GM12878 (cell line): Measurements from ENCODE around the gene DYNLT5. TPM values are rescaled to one million over a fixed set of nuclear protein-coding genes. Genes with fewer than 3 reads are reported as not detected.

Source experiments
- ATAC-seq: fragments of 200-7000 bp; cut with Tn5 transposase; 3 replicates; pipeline ENCODE4 v1.9.1; 2020; ENCODE audit warnings: mild to moderate bottlenecking, moderate library complexity
- BruUV-seq: library from RNA; stranded (reverse); fragments of 400-500 nt; replicated peaks from 2 replicates; lab custom pipeline; 2021; lab: Mats Ljungman, UMichigan
- CTCF ChIA-PET: fragments of 300-600 bp; sonication (Branson Sonifier 250); formaldehyde crosslinking; extraction: SDS; loops from one replicate; lab custom pipeline; 2021; ENCODE audit warnings: inconsistent platforms; lab: Yijun Ruan, JAX
- POLR2A ChIA-PET: fragments of 350-600 bp; formaldehyde crosslinking; extraction: SDS; loops from one replicate; lab custom pipeline; 2021; ENCODE audit warnings: inconsistent platforms; lab: Charles Lee
- RAD21 ChIA-PET: fragments of 300-600 bp; sonication (Branson Sonifier 250); formaldehyde crosslinking; loops from one replicate; lab custom pipeline; 2023; ENCODE audit warnings: antibody characterized with exemption; ENCODE audit not compliant: unreplicated experiment; lab: Charles Lee
- SMC1A ChIA-PET: fragments of 300-600 bp; sonication (Branson Sonifier 250); formaldehyde crosslinking; loops from one replicate; lab custom pipeline; 2023; ENCODE audit not compliant: unreplicated experiment, uncharacterized antibody; lab: Charles Lee
- DNase-seq: peaks from one replicate; pipeline ENCODE4 v3.0.0-alpha.2; 2011; ENCODE audit warnings: low read depth, low spot score
- FAIRE-seq: peaks from 3 replicates; lab custom pipeline; 2011; peaks lifted over from hg19 to GRCh38; lab: Jason Lieb, UNC
- H2AFZ ChIP-seq: 2 replicates; pipeline ENCODE4 v1.6.0; 2011; ENCODE audit warnings: low read depth, low read length, control low read depth; ENCODE audit not compliant: control insufficient read depth
- H3K27ac ChIP-seq: 2 replicates; pipeline ENCODE4 v1.5.1; 2011; ENCODE audit warnings: control low read depth; ENCODE audit not compliant: control insufficient read depth, insufficient read depth
- H3K27me3 ChIP-seq, 2 experiments: replicated peaks in 1 of 2; 2 replicates each; pipeline versions ENCODE4 v1.6.0 to v1.6.1; 2011; ENCODE audit warnings: low read length in 1 of 2; ENCODE audit not compliant: control insufficient read depth in 2 of 2, insufficient read depth in 2 of 2
- H3K36me3 ChIP-seq, 2 experiments: 2 replicates each; pipeline ENCODE4 v1.5.1; 2011; ENCODE audit warnings: low read length in 1 of 2; ENCODE audit not compliant: control insufficient read depth in 2 of 2, insufficient read depth in 2 of 2
- H3K4me1 ChIP-seq: 2 replicates; pipeline ENCODE4 v1.6.1; 2011; ENCODE audit warnings: mild to moderate bottlenecking, low read length, moderate library complexity, mixed read lengths; ENCODE audit not compliant: control insufficient read depth, insufficient read depth
- H3K4me2 ChIP-seq: 2 replicates; pipeline ENCODE4 v1.6.0; 2011; ENCODE audit warnings: control low read depth; ENCODE audit not compliant: control insufficient read depth, insufficient read depth
- H3K4me3 ChIP-seq: fragments of 200-600 bp; sonication (generic); 2 replicates; pipeline ENCODE4 v1.5.1; 2016
- H3K79me2 ChIP-seq: 2 replicates; pipeline ENCODE4 v1.6.0; 2011; ENCODE audit warnings: low read length; ENCODE audit not compliant: control insufficient read depth, insufficient read depth
- H3K9ac ChIP-seq: 2 replicates; pipeline ENCODE4 v1.8.0; 2011; ENCODE audit warnings: low read length, control low read depth, mixed read lengths; ENCODE audit not compliant: control insufficient read depth, insufficient read depth
- H3K9me3 ChIP-seq: replicated peaks from 3 replicates; pipeline ENCODE4 v1.5.1; 2011; ENCODE audit warnings: mild to moderate bottlenecking, low read length; ENCODE audit not compliant: control insufficient read depth, insufficient read depth
- H4K20me1 ChIP-seq: 2 replicates; pipeline ENCODE4 v1.6.0; 2011; ENCODE audit not compliant: control insufficient read depth, insufficient read depth
- ELK1 ChIP-seq: IDR thresholded peaks from 2 replicates; pipeline ENCODE4 v1.6.1; 2012; ENCODE audit warnings: low read depth, low read length, improper control_type of control experiment
- HDAC2 ChIP-seq: fragments of 200-600 bp; sonication (generic); IDR thresholded peaks from 2 replicates; pipeline ENCODE4 v1.6.1; 2017
- TAF1 ChIP-seq: IDR thresholded peaks from 2 replicates; pipeline ENCODE4 v1.6.1; 2011; ENCODE audit warnings: mild to moderate bottlenecking, low read depth, low read length, borderline replicate concordance
- USF2 ChIP-seq: IDR thresholded peaks from 2 replicates; pipeline ENCODE4 v1.6.1; 2011; ENCODE audit warnings: low read depth, low read length, improper control_type of control experiment, borderline replicate concordance
- WGBS: methylation state at CpG from one replicate; pipeline ENCODE4 v1.1.6; 2016; ENCODE audit warnings: low lambda C conversion rate; ENCODE audit not compliant: insufficient replicate concordance, insufficient coverage; ENCODE audit errors: missing lambda C conversion rate; 5-methylcytosine and 5-hydroxymethylcytosine counted together
- in situ Hi-C: fragments of 300-500 bp; cut with MboI; formaldehyde crosslinking; loops from 9 replicates; pipeline ENCODE4 v1.14.3; 2018; ENCODE audit warnings: mixed read lengths
- intact Hi-C: fragments of 100-400 bp; cut with micrococcal nuclease; formaldehyde crosslinking; loops from one replicate; pipeline ENCODE4 v1.14.2; 2022; ENCODE audit not compliant: unreplicated experiment
- polyA plus RNA-seq, 11 experiments: library from polyadenylated mRNA; depleted of rRNA in 4 of 11; unstranded in 6 of 11; stranded (reverse) in 5 of 11; fragments of >200 nt; fragmentation: Nextera tagmentation in 4 of 11; fragmentation: Illumina TruSeq in 1 of 11; extraction: Ambion mirVana in 4 of 11; extraction: Trizol in 1 of 11; gene quantifications; 1 replicate in 1 of 11; 2 replicates in 10 of 11; pipeline versions ENCODE4 v1.2.1 to v1.2.3, GENCODE V29; 2011 to 2016; ENCODE audit warnings: inconsistent platforms in 2 of 11, missing spikeins in 2 of 11, low read depth in 1 of 11
- total RNA-seq, 4 experiments: library from RNA; depleted of rRNA in 3 of 4; stranded (reverse); fragments of >200 nt in 3 of 4; fragmentation: Illumina TruSeq in 1 of 4; extraction: Trizol in 1 of 4; gene quantifications; 2 replicates each; pipeline versions ENCODE4 v1.2.1 to v1.2.3, GENCODE V29; 2013 to 2021

DYNLT5 gene
- total and polyA plus RNA-seq, 10 of the 15 experiments (the other 5 are each of a cell fraction or from before 2014, with no cell fraction given), result not detected

- ChIA-PET CTCF (interaction anchor here (1.4 kb wide), 1 partner anchor 14 kb away, joined by 3 read pairs; no protein-coding TSS in a partner anchor), SMC1A (interaction anchor here (0.7 to 0.9 kb wide), 2 partner anchors 24 to 406 kb away, joined by 3 read pairs; no protein-coding TSS in a partner anchor)
- no peak for DNase-seq
- Histone ChIP-seq H3K4me2 (no peak overlapping the region), H3K79me2 (no peaks in the 10 kb centered on the region)
- 46% methylated on average over 9 of the region's 9 CpGs for whole genome bisulfite sequencing
- TF ChIP-seq HDAC2, result no peak
- no peak for TF ChIP-seq USF2
- TF ChIP-seq ELK1, result no peak
- no peak for TF ChIP-seq TAF1
- TF ChIP-seq, all 136 proteins: peak for 0
- FAIRE-seq, result no peak
- intact Hi-C loops (loop anchor here (10.0 kb wide), 1 partner anchor 385 kb away; no protein-coding TSS in a partner anchor), in situ Hi-C loops (no loop called here)
- Histone ChIP-seq H2AFZ (no peak overlapping the region), H3K4me3 (no peak overlapping the region), H3K36me3 (no peaks in the 10 kb centered on the region), H3K27ac (no peak overlapping the region), H3K27me3 (no peaks in the 10 kb centered on the region), H3K9ac (no peak overlapping the region), H4K20me1 (no peaks in the 10 kb centered on the region), H3K4me1 (no peaks in the 10 kb centered on the region), H3K9me3 (no peaks in the 10 kb centered on the region)
- no peak for ATAC-seq
- RAD21 ChIA-PET, result interaction anchor here (1.6 kb wide), 1 partner anchor 14 kb away, joined by 5 read pairs; no protein-coding TSS in a partner anchor
- BruUV-seq, result no TSS peak
- POLR2A ChIA-PET, result no interaction called here
Observed at GRCh38 chr1:66739401-66740157, 12.7 kb upstream of the DYNLT5 start.
